GM13977 (cell line): ENCODE data around the gene THNSL1.

Experiments used
- DNase-seq: peaks from one replicate; pipeline ENCODE4 v3.0.0; 2012; ENCODE audit warnings: low spot score
- in situ Hi-C: fragments of 300-500 bp; cut with MboI; formaldehyde crosslinking; loops from one replicate; pipeline ENCODE4 v1.12.0; 2022; ENCODE audit warnings: low sequenced_read_pairs, low pct_unique_long_range_greater_than_20kb, mixed read lengths, inconsistent platforms; ENCODE audit not compliant: unreplicated experiment
- TF ChIP-seq, protein P1 (sequence below): IDR thresholded peaks from 2 replicates; pipeline ENCODE4 v1.5.1; 2012; ENCODE audit warnings: mild to moderate bottlenecking, control low read depth; ENCODE audit not compliant: insufficient read depth; ENCODE audit errors: extremely low read depth, missing control alignments

THNSL1 gene

DNA sequence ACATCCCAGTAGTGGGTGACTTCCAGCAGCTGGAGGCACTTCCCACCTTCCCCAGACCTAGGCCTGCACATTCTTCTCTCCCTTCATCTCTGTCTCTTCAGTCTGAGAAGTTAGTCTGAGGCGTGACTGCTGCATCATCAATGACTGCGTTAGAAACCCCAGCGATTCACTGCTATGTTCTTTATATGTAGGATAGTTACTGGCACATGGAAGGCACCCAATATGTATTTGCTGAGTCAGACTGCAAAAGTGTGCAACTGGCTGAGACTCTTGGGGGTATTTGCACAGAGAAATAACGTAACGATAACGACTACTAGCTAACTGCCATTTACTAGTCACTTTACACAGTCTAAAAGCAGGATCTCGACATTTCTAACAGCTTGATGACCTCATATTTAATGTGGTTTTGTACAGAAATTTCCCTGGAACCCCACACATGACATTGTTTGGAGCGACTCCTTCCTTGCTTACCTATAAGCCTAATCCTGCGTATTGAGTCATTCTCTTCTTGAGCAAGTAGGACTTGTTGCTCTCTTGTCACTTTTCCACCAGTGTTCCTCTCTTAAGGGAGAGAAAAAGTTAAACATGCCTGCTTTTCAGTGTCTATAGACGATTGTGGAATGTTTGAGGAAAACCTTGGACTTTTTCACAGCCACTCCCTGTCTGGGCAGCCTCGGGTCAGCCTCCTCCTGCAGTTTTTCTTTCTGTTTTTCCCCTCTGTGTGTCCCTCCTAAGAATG lies 45.5 kb downstream of the THNSL1 start:
- in situ Hi-C loops, result no loop called here

DNA sequence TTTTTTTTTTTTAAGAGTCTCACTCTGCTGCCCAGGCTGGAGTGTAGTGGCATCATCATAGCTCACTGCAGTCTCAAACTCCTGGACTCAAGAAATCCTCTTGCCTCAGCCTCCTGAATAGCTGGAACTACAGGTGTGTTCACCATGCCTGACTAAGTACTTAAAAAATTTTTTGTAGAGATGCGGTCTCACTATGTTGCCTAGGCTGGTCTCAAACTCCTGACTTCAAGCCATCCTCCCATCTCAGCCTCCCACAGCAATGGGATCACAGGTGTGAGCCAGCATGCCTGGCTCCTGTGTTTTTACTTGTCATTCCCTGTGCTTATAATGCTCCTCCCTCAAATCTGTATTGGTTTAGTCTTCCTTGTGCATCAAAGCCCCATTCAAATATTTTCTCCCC lies 46.7 kb downstream of the THNSL1 start:
- in situ Hi-C loops, result no loop called here
- TF ChIP-seq, protein P1, sequence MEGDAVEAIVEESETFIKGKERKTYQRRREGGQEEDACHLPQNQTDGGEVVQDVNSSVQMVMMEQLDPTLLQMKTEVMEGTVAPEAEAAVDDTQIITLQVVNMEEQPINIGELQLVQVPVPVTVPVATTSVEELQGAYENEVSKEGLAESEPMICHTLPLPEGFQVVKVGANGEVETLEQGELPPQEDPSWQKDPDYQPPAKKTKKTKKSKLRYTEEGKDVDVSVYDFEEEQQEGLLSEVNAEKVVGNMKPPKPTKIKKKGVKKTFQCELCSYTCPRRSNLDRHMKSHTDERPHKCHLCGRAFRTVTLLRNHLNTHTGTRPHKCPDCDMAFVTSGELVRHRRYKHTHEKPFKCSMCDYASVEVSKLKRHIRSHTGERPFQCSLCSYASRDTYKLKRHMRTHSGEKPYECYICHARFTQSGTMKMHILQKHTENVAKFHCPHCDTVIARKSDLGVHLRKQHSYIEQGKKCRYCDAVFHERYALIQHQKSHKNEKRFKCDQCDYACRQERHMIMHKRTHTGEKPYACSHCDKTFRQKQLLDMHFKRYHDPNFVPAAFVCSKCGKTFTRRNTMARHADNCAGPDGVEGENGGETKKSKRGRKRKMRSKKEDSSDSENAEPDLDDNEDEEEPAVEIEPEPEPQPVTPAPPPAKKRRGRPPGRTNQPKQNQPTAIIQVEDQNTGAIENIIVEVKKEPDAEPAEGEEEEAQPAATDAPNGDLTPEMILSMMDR, result no peak
- no peak for DNase-seq

More for the DNA sequence above, 45.5 kb downstream of the THNSL1 start:
- DNase-seq, result no peak
- TF ChIP-seq, protein P1, result no peak

DNA sequence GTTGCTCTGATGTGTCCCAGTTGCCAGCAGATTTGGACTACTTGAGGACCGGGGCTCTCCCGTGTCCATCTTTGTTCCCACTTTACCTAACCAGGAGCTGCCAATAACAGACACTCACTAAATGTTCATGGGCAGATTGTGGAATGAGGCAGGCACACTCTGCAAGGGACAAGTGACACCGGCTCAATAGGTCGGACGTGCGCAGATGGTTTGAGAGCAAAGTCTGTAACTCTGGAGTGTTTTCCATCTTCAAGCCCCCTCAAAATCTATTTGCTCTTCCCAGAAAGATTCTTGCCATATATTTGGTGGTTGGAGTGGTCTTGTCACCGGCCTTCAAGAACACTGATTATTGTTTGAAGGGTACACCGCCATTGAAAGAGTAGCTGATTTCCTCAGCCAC lies 47.2 kb downstream of the THNSL1 start:
- TF ChIP-seq, protein P1, result no peak
- in situ Hi-C loops, result no loop called here
- DNase-seq, result no peak

DNA sequence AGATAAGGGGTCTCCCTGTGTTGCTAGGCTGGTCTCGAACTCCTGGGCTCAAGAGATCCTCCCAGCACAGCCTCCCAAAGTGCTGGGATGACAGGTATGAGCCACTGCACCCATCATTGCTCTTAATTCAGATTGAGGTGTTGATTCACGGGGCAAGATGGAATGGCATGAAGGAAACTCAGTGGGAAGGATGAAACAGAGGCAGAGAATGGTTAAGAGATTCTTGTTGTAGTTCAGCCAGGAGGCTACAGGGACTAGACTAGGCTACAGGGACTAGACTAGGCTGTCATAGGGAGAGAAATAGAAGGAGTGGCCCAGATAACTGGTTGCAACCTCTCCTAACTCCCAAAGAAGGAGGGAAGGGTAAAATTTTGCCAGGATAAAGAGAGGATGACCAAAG lies 48.0 kb downstream of the THNSL1 start:
- in situ Hi-C loops, result no loop called here
- DNase-seq, result no peak
- TF ChIP-seq, protein P1, result no peak

DNA sequence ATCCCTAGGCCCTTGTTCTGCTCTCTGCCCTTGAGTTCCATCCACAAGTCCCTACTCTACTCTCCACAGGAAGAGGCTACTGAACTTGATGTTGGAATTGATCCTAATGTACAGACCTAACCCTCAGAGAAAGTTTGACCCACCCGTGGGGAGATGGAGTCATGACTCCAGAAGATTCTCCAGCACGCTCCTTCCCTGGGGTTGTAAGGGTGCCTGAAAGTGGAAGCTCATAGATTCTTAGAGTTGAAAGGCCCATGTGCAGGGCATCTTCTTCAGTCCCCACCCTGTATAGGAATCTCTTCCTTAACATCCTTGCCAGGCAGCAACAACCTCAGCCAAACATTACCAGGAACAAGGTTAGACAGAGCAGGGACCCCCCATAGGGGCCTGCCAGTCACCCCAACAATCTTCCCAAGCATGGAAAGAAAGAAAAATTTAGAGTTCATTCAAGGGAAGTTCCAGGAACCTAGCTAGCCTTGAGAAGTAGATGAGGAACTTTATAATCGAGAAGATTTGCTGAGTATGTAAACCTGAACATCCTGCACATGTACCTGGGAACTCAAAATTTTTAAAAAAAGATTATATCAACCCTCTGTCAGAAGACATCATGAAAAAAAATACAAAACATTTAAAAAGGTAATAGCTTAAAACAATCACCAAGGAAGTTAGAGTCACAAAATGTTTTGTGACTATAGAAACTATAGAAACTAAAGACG lies 49.5 kb downstream of the THNSL1 start:
- in situ Hi-C loops, result no loop called here
- TF ChIP-seq, protein P1, result no peak

DNA sequence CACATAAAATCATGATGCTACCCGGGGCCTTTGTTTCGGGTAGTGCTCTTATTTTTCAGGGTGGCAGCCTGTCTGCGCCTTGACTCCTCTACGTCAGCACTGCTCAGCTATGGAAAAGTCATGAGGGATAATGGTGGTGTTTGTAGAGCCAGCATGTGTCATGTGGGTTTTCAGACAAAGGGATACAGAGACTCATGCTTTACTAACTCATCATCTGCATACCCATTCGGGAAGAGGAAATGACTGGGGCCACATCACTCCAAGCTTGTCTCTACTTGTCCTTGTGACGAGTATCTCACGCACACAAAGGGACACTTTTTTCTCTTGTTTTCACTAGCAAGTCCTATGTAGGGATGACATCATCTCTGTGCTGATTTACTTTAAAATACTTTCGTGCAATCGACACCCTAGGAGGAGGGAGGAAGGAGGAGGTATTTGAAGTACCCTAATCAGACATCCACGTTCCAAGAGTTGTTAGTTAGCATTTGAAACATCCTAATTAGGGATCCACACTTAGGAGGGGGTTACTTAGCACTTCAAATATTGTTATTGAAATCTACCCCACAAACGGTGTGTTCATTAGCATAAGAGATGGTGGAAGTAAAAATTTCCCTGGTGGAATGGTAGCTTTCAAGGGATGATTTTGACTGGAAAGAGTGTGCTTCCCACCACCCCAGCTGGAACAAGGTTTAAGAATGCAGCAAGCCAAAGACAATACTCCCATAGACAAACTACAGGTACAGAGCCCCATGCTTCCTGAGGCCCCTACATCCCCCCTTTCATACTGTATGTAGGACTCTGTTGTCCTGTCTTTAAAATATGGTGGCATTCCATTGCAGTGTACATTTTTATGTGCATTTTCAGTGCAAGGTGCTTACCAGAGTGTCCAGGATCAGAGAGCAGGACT lies 52.0 kb downstream of the THNSL1 start:
- TF ChIP-seq, protein P1, result no peak
- DNase-seq, result no peak
- in situ Hi-C loops, result no loop called here

More for the DNA sequence above, 49.5 kb downstream of the THNSL1 start:
- no peak for DNase-seq
